Measurements from ENCODE around the gene KIF21A. TPM values are rescaled to one million over a fixed set of nuclear protein-coding genes. Genes with fewer than 3 reads are reported as not detected.

The KIF21A gene, protein sequence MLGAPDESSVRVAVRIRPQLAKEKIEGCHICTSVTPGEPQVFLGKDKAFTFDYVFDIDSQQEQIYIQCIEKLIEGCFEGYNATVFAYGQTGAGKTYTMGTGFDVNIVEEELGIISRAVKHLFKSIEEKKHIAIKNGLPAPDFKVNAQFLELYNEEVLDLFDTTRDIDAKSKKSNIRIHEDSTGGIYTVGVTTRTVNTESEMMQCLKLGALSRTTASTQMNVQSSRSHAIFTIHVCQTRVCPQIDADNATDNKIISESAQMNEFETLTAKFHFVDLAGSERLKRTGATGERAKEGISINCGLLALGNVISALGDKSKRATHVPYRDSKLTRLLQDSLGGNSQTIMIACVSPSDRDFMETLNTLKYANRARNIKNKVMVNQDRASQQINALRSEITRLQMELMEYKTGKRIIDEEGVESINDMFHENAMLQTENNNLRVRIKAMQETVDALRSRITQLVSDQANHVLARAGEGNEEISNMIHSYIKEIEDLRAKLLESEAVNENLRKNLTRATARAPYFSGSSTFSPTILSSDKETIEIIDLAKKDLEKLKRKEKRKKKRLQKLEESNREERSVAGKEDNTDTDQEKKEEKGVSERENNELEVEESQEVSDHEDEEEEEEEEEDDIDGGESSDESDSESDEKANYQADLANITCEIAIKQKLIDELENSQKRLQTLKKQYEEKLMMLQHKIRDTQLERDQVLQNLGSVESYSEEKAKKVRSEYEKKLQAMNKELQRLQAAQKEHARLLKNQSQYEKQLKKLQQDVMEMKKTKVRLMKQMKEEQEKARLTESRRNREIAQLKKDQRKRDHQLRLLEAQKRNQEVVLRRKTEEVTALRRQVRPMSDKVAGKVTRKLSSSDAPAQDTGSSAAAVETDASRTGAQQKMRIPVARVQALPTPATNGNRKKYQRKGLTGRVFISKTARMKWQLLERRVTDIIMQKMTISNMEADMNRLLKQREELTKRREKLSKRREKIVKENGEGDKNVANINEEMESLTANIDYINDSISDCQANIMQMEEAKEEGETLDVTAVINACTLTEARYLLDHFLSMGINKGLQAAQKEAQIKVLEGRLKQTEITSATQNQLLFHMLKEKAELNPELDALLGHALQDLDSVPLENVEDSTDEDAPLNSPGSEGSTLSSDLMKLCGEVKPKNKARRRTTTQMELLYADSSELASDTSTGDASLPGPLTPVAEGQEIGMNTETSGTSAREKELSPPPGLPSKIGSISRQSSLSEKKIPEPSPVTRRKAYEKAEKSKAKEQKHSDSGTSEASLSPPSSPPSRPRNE (N-terminal part only)
- total RNA-seq = 10 to 100 TPM; 19.7 to 56.1 (median 29.4) TPM

DNA sequence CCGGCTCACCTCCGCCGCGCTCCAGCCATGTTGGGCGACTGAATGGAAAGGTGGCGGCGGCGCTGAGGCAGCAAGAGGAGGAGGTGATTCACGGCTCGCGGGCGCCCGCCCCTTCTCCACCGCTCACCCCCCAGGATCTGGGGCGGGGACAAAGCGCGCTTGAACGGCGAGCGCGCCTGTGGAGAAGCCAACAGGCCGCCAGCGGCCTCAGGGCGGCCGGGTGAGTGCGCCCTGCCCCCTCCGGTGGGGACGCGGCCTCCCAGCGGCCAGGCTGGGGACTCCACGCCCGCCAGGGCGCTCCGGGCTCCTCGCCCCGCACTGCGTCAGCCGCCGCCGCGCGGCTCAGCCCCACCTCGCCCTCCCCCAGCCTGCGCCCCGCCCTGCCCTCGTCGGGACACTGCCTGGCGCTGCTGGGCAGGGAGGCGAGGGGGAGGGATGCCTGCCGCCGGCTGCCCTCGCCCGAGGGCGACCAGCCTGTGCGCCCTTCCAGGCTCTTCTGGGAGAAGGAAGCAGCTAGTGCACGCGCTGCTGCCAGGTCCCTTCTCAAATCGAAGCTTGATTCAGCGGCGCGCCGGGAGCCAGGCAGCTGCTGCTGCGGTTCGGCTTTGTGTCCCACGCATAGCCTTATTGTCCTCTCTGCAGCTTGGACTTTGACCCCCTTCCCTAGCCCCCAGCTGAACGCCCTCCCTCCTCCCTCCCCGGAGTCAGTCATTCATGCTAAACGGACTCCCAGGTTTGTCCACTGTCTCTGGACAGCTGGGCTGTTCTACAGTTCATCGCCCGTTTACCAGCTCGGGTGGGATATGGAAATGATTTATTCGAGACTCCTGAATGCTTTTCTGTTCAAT, at the start of gene KIF21A:
TSS of gene KIF21A (minus strand) at position 40 of the 848 bp plus-strand sequence. CDS start 150 bp downstream, outside the sequence.
- peaks cover 4 to 35% (median 13%) of the 10 kb centered on the region in 3 donors for H3K4me1 ChIP-seq
- H3K4me3 ChIP-seq = peak within 1 kb of the TSS; percentile 68 to 92 (median 87)
- WGBS, 2 donors = 10% methylated on average over 5 to 8 of the region's 72 CpGs
- intact Hi-C loops (cut with DNase I) = no loop called here
- H3K9me3 ChIP-seq = no peaks in the 10 kb centered on the region
- H3K27ac ChIP-seq = peak within 1 kb of the TSS; percentile 84 to 92 (median 88)
- H3K36me3 ChIP-seq = no peaks in the 10 kb centered on the region
- peak; percentile 54 for DNase-seq
- no peaks in the 10 kb centered on the region for H3K27me3 ChIP-seq
- peak in 1 of 4 donors; percentile 82 for TF ChIP-seq POLR2A (IDR thresholded peaks at IDR 0.05)
- TF ChIP-seq, protein P1, sequence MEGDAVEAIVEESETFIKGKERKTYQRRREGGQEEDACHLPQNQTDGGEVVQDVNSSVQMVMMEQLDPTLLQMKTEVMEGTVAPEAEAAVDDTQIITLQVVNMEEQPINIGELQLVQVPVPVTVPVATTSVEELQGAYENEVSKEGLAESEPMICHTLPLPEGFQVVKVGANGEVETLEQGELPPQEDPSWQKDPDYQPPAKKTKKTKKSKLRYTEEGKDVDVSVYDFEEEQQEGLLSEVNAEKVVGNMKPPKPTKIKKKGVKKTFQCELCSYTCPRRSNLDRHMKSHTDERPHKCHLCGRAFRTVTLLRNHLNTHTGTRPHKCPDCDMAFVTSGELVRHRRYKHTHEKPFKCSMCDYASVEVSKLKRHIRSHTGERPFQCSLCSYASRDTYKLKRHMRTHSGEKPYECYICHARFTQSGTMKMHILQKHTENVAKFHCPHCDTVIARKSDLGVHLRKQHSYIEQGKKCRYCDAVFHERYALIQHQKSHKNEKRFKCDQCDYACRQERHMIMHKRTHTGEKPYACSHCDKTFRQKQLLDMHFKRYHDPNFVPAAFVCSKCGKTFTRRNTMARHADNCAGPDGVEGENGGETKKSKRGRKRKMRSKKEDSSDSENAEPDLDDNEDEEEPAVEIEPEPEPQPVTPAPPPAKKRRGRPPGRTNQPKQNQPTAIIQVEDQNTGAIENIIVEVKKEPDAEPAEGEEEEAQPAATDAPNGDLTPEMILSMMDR (IDR thresholded peaks at IDR 0.05) = peak; percentile 38 to 83 (median 61)

DNA sequence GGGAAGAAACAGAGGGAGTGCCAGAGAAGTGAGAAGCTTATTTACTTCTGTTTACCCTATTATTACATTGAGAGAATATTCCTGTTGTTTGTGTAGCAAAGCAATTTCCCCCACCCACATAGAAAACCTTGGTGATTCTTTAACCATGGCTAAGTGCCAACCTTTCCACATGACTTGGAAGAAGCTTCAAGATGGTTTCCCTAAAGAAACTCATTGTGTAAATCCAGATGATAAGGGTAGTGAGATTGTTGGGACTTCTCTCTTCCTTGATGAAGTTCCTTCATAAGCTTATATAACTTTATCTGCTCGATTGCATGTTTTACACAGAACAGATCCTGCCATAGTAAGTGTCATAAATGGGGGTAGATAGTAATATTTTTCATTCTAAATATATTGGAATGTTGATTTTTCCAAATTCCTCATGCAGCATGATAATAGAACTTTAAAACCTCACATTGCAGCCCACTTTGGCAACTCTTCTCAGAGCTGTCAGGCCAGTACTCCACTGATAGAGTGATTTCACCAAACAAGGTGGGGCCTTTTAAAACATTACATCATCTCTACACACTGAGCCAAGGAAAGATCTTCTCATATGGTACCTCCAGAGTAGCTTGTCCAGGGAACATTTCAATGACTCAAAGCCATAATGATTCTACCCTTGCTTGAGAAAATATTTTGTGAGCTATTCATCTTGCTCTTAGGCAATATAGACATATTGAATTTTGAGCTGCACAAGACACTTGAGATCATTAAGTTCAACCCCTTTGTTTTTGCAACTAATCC, 47.8 kb upstream of the KIF21A start:
- Histone ChIP-seq H3K4me1 (no peaks in the 10 kb centered on the region), H3K4me3 (no peak overlapping the region), H3K27ac (no peak overlapping the region), H3K36me3 (no peaks in the 10 kb centered on the region), H3K9me3 (no peaks in the 10 kb centered on the region), H3K27me3 (no peaks in the 10 kb centered on the region)
- intact Hi-C loops (cut with DNase I) = no loop called here
- 67 to 79% methylated on average over 1 of the region's 1 CpG for WGBS, 2 donors
- no peak for DNase-seq
- no peak for TF ChIP-seq POLR2A (IDR thresholded peaks at IDR 0.05)
- TF ChIP-seq, protein P1 (IDR thresholded peaks at IDR 0.05) = no peak

DNA sequence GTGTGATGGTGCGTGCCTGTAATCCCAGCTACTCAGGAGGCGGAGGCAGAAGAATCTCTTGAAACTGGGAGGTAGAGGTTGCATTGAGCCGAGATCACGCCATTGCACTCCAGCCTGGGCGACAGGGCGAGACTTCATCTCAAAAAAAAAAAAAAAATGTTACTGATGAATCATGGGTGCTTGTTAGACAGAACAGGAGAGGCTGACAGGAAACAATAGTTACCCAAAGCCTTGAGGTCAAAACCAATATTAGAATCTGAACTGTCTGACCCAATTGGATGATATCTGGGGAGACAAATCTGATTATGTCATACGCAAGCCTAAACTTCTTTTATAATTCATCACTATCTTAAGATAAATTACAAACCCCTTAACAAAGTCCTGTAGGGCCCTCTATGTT, 40.7 kb upstream of the KIF21A start:
- TF ChIP-seq, protein P1 (IDR thresholded peaks at IDR 0.05) = no peak
- no peak for TF ChIP-seq POLR2A (IDR thresholded peaks at IDR 0.05)
- Histone ChIP-seq H3K4me3 (no peak overlapping the region), H3K36me3 (no peaks in the 10 kb centered on the region), H3K4me1 (no peaks in the 10 kb centered on the region), H3K27ac (no peak overlapping the region), H3K9me3 (no peaks in the 10 kb centered on the region), H3K27me3 (no peaks in the 10 kb centered on the region)
- intact Hi-C loops (cut with DNase I) = no loop called here
- no peak for DNase-seq
- 89 to 91% methylated on average over 6 to 7 of the region's 7 CpGs for WGBS, 2 donors

DNA sequence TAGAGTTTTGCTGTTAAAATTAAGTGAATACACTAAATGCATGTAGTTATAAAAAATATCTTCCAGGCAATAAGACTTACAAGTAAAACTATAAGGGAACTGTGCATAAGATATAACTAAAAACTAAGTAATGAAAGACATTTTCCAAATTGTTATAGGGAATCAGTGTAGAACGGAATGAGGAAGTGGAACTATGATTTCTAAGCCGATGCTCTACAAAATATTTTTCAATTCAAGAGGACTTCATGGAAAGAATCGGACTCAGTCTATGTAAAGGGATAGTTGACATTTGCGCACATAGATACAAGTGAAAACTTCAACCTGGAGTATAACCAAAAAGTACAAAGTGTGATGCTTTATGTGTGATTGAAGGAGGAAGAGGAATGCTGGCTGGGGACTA, 40.1 kb upstream of the KIF21A start:
- 83 to 88% methylated on average over 4 of the region's 4 CpGs for WGBS, 2 donors
- H3K4me1 ChIP-seq = no peaks in the 10 kb centered on the region
- TF ChIP-seq, protein P1 (IDR thresholded peaks at IDR 0.05) = no peak
- no peak for TF ChIP-seq POLR2A (IDR thresholded peaks at IDR 0.05)
- no peaks in the 10 kb centered on the region for H3K36me3 ChIP-seq
- no peak overlapping the region for H3K4me3 ChIP-seq
- no peak overlapping the region for H3K27ac ChIP-seq
- DNase-seq = no peak
- H3K27me3 ChIP-seq = no peaks in the 10 kb centered on the region
- H3K9me3 ChIP-seq = no peaks in the 10 kb centered on the region
- intact Hi-C loops (cut with DNase I) = no loop called here
